A549 treated with AZD2906 at 1 μM for 4 hours (cell line): Measurements from ENCODE around the gene STK31. TPM values are rescaled to one million over a fixed set of nuclear protein-coding genes. Genes with fewer than 3 reads are reported as not detected.

Source experiments
- total RNA-seq: library from RNA; stranded (reverse); fragments of 200-300 nt; extraction: Qiagen RNA extraction; gene quantifications from 5 replicates; pipeline ENCODE4 v1.2.3, GENCODE V29; 2022

Gene STK31, protein sequence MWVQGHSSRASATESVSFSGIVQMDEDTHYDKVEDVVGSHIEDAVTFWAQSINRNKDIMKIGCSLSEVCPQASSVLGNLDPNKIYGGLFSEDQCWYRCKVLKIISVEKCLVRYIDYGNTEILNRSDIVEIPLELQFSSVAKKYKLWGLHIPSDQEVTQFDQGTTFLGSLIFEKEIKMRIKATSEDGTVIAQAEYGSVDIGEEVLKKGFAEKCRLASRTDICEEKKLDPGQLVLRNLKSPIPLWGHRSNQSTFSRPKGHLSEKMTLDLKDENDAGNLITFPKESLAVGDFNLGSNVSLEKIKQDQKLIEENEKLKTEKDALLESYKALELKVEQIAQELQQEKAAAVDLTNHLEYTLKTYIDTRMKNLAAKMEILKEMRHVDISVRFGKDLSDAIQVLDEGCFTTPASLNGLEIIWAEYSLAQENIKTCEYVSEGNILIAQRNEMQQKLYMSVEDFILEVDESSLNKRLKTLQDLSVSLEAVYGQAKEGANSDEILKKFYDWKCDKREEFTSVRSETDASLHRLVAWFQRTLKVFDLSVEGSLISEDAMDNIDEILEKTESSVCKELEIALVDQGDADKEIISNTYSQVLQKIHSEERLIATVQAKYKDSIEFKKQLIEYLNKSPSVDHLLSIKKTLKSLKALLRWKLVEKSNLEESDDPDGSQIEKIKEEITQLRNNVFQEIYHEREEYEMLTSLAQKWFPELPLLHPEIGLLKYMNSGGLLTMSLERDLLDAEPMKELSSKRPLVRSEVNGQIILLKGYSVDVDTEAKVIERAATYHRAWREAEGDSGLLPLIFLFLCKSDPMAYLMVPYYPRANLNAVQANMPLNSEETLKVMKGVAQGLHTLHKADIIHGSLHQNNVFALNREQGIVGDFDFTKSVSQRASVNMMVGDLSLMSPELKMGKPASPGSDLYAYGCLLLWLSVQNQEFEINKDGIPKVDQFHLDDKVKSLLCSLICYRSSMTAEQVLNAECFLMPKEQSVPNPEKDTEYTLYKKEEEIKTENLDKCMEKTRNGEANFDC
- total RNA-seq, result 0.44 to 0.77 TPM (median 0.66 TPM) in 5 replicates

DNA sequence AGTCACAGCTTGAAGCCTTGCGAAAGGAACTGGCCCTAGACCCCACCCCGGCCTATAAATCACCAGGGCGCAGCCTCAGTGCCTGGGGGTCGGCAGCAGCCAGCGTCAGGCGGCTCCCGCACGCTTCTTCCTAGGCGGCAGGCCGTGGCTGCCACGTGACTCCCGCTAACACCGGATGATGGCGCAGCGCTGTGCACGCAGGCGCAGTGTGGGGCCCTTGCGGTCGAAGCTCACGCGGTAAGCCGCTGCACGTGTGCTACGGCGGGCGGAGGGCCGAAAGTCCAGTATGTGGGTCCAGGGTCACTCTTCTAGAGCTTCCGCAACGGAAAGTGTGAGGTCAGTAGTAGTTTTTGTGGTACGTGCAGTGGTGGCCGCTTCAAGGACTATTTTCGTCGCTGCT is at the start of gene STK31:
Gene STK31, plus strand, starts transcription at position 220 of the 400 bp plus-strand sequence. Its CDS starts 67 bp downstream, at position 287.

DNA sequence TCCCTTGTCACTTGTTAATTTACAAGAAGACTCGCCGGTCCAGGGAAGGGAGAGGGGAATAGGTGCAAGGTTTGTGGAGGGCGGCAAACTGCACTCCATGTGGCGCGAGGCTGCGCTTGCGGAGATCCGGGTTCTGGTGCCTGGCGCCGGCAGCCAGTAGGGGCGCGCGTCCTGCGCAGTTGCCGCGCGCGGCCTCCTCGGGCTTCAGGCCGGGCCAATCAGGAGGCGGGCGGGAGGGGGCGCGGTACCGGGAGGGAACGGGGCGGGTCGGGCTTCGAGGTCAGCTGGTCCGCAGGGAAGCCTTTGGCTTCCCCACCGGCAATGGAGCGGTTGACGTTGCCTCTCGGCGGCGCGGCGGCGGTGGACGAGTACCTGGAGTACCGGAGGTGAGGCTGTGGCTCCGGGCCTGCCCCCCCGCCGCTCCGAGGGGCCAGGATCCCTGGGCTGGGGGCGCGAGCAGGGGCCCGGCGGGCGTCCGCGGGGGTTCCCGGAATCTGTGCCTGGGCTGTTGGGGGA is 30.1 kb upstream of the STK31 start, which contains the start of gene FAM221A:
Gene FAM221A, plus strand, starts transcription at position 302 of the 516 bp plus-strand sequence. Its CDS starts 20 bp downstream, at position 322.

Other genes with a start within 250 kb of the STK31 start
- gene IGF2BP3, start 239.7 kb upstream of the STK31 start, total RNA-seq, result 24.0 to 37.3 TPM (median 29.7 TPM) in 5 replicates
- 72.8 to 77.9 TPM (median 75.2 TPM) in 5 replicates for gene TRA2A, start 178.2 kb upstream of the STK31 start, total RNA-seq
- gene CCDC126, start 112.8 kb upstream of the STK31 start, total RNA-seq, result 2.9 to 4.0 TPM (median 3.7 TPM) in 5 replicates
- gene FAM221A, start 30.0 kb upstream of the STK31 start, total RNA-seq, result 0.26 to 0.49 TPM (median 0.38 TPM) in 5 replicates